ENCODE results near the gene MED27.

Gene MED27

GRCh38 chr9:131826966-131827525 lies 252.6 kb downstream of the MED27 start:
- no peak for DNase-seq

- DNase-seq = no peak
Measured at GRCh38 chr9:131826053-131826452, 253.6 kb downstream of the MED27 start.

- DNase-seq = no peak
Measured at GRCh38 chr9:131824953-131825495, 254.6 kb downstream of the MED27 start.

GRCh38 chr9:131824155-131824594 lies 255.5 kb downstream of the MED27 start:
- no peak for DNase-seq

- DNase-seq = no peak
Measured at GRCh38 chr9:131823701-131824146, 255.9 kb downstream of the MED27 start.

- DNase-seq = no peak
Measured at GRCh38 chr9:131818089-131818488, 261.6 kb downstream of the MED27 start.

- DNase-seq = peak; percentile 98
Measured at GRCh38 chr9:131817627-131818026, 262.0 kb downstream of the MED27 start.

- no peak for DNase-seq
Measured at GRCh38 chr9:131817073-131817472, 262.6 kb downstream of the MED27 start.

- DNase-seq = peak; percentile 76
Measured at GRCh38 chr9:131815970-131816873, 263.4 kb downstream of the MED27 start.

- no peak for DNase-seq
Measured at GRCh38 chr9:131814707-131815106, 265.0 kb downstream of the MED27 start.

GRCh38 chr9:131813116-131813515 lies 266.6 kb downstream of the MED27 start:
- DNase-seq = no peak

GRCh38 chr9:131812116-131812790 lies 267.4 kb downstream of the MED27 start:
- no peak for DNase-seq

GRCh38 chr9:131811405-131811804 lies 268.3 kb downstream of the MED27 start:
- no peak for DNase-seq

- DNase-seq = peak; percentile 59
Measured at GRCh38 chr9:131810351-131811170, 269.1 kb downstream of the MED27 start.

Measured in NCI-H1105 treated with DMSO at 0.1 percent for 48 hours (cell line).